ENCODE data around the gene MRTO4. TPM values are rescaled to one million over a fixed set of nuclear protein-coding genes. Genes with fewer than 3 reads are reported as not detected.

MRTO4 gene
- total and polyA plus RNA-seq, 2 of the 13 experiments (the other 11 are each of a cell fraction or from before 2014, with no cell fraction given) = 28.1 to 59.2 TPM

DNA sequence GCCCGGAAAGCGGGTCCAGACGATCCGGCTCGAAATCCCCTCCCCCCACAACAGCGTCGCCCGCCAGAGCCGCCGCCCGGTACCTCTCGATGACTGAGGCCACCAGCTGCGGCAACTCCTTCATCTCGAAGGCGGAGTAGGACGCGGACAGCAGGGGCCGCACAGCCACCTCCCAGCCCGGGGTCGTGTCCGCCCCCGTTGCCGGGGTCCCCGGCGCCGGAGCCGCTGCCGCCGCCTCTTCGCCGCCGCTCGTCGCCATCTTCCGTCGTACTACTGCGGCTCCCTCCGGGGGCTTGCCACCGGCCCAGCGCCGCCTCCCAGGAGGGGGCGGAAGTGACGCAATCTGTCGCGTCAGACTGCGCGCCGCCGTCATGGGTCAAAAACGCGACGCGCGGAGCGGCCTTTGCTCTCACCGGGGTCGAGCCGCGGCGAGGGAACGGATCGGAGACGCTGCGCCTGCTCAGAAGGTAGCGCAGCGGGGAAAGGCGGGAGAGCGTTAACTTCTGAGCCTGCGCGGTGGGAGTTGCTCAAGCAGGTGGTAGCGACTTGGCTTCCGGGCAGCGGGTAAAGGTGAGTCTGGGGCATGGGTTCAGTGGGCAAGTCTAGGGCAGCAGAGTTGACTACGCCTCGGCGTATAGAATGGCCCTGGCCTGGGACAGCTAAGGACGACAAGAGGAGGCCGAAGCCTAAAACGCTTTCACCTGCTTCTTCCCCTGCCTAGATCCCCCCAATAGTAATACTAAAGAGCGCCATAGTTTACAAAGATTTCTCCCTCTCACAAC, 41.4 kb upstream of the MRTO4 start, which contains the start of gene UBR4 (continued):
- TF ChIP-seq SATB2 (CRISPR knock-in tag; IDR thresholded peaks at IDR 0.05) = 0 out of 2 replicates have a peak, but pooled peaks have one; percentile 68
- TF ChIP-seq ZNF20 (CRISPR knock-in tag; IDR thresholded peaks at IDR 0.05) = no peak
- TF ChIP-seq SETDB1 (CRISPR knock-in tag; IDR thresholded peaks at IDR 0.05; ENCODE audit: borderline replicate concordance) = no peak
- no peak for TF ChIP-seq BCLAF1 (IDR thresholded peaks at IDR 0.05)
- TF ChIP-seq ZNF367 (CRISPR knock-in tag; IDR thresholded peaks at IDR 0.05; ENCODE audit: borderline replicate concordance) = peak; percentile 84
- TF ChIP-seq TCF12 (IDR thresholded peaks at IDR 0.05) = no peak
- peak; percentile 61; the same call in 1 of the 2 replicates for TF ChIP-seq TCF12 (CRISPR knock-in tag; IDR thresholded peaks at IDR 0.05)
- TF ChIP-seq ZNF350 (CRISPR knock-in tag; IDR thresholded peaks at IDR 0.05; ENCODE audit: borderline replicate concordance, low read depth) = peak; percentile 67; the same call in 1 of the 2 replicates
- peak; percentile 96 for TF ChIP-seq ETV5 (CRISPR knock-in tag; IDR thresholded peaks at IDR 0.05; ENCODE audit: borderline replicate concordance)
- peak; percentile 81 for TF ChIP-seq ZSCAN9 (CRISPR knock-in tag; IDR thresholded peaks at IDR 0.05; ENCODE audit: borderline replicate concordance)
- TF ChIP-seq NCOA2 (CRISPR knock-in tag; IDR thresholded peaks at IDR 0.05) = peak; percentile 59; the same call in 1 of the 2 replicates
- 0 out of 2 replicates have a peak, but pooled peaks have one; percentile 72 for TF ChIP-seq E2F2 (CRISPR knock-in tag; IDR thresholded peaks at IDR 0.05; ENCODE audit: borderline replicate concordance)
- peak; percentile 75 for TF ChIP-seq ZNF143 (CRISPR knock-in tag; IDR thresholded peaks at IDR 0.05)
- TF ChIP-seq BORCS8-MEF2B (CRISPR knock-in tag; IDR thresholded peaks at IDR 0.05) = peak; percentile 90
- TF ChIP-seq EZH2 (conservative IDR thresholded peaks at IDR 0.05; ENCODE audit: low read depth, low read length) = no peak
- TF ChIP-seq ZBTB39 (CRISPR knock-in tag; IDR thresholded peaks at IDR 0.05) = 0 out of 2 replicates have a peak, but pooled peaks have one; percentile 16
- TF ChIP-seq, protein P1, sequence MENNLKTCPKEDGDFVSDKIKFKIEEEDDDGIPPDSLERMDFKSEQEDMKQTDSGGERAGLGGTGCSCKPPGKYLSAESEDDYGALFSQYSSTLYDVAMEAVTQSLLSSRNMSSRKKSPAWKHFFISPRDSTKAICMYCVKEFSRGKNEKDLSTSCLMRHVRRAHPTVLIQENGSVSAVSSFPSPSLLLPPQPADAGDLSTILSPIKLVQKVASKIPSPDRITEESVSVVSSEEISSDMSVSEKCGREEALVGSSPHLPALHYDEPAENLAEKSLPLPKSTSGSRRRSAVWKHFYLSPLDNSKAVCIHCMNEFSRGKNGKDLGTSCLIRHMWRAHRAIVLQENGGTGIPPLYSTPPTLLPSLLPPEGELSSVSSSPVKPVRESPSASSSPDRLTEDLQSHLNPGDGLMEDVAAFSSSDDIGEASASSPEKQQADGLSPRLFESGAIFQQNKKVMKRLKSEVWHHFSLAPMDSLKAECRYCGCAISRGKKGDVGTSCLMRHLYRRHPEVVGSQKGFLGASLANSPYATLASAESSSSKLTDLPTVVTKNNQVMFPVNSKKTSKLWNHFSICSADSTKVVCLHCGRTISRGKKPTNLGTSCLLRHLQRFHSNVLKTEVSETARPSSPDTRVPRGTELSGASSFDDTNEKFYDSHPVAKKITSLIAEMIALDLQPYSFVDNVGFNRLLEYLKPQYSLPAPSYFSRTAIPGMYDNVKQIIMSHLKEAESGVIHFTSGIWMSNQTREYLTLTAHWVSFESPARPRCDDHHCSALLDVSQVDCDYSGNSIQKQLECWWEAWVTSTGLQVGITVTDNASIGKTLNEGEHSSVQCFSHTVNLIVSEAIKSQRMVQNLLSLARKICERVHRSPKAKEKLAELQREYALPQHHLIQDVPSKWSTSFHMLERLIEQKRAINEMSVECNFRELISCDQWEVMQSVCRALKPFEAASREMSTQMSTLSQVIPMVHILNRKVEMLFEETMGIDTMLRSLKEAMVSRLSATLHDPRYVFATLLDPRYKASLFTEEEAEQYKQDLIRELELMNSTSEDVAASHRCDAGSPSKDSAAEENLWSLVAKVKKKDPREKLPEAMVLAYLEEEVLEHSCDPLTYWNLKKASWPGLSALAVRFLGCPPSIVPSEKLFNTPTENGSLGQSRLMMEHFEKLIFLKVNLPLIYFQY (CRISPR knock-in tag; IDR thresholded peaks at IDR 0.05; ENCODE audit: borderline replicate concordance) = peak; percentile 88
- peak; percentile 71 for TF ChIP-seq ZNF546 (CRISPR knock-in tag; conservative IDR thresholded peaks at IDR 0.05)
- TF ChIP-seq SOX6 (IDR thresholded peaks at IDR 0.05) = no peak
- TF ChIP-seq SOX6 (CRISPR knock-in tag; IDR thresholded peaks at IDR 0.05) = peak; percentile 69
